HG03280 (cell line): ENCODE results near the gene GCSAML.

ENCODE experiments used
- ATAC-seq: cut with Tn5 transposase; IDR thresholded peaks from one replicate; pipeline ENCODE4 v1.9.1; 2021; ENCODE audit warnings: mild to moderate bottlenecking, moderate library complexity; ENCODE audit not compliant: unreplicated experiment

GCSAML gene

GRCh38 chr1:247562198-247562597 is 13.3 kb downstream of the GCSAML start:
- no peak for ATAC-seq

DNA sequence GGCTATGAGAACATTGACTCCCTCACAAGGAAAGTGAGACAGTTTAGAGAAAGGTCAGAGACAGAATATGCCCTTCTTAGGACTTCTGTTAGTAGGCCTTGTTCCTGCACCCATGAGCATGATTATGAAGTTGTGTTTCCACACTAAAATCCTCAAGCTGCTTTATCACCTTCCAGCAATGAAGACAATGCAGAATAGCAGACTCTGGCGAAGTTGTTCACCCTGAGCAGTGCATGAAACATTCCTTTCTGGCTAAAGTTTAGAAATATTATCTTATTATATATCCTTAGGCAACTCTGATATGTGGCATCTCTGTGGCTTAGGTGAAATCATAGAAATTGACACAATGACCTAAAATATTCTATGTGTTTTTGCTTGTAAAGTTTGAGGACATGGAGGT is 25.3 kb downstream of the GCSAML start:
- no peak for ATAC-seq

DNA sequence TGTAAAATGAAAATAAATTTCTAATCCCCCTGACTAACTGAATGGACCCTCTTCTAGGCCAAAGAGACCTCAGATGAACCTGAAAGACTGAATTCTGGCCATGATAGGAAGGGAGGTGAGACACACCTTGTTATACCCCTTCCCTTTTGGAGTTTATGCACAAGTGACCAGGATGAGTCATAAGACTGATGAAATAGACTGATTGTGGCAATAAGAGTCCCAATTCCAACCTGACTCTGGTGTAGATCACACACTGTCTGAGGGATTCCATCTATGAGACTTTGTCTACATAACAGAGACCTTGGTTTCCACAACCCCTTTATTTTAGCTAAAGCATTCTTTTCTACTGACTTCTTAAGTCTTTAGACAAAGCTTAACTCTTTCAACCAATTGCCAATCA is 25.7 kb downstream of the GCSAML start:
- no peak for ATAC-seq

- no peak for ATAC-seq
Measured at GRCh38 chr1:247576514-247576913, 27.6 kb downstream of the GCSAML start.

GRCh38 chr1:247578946-247579460 is 30.1 kb downstream of the GCSAML start:
- ATAC-seq: no peak

DNA sequence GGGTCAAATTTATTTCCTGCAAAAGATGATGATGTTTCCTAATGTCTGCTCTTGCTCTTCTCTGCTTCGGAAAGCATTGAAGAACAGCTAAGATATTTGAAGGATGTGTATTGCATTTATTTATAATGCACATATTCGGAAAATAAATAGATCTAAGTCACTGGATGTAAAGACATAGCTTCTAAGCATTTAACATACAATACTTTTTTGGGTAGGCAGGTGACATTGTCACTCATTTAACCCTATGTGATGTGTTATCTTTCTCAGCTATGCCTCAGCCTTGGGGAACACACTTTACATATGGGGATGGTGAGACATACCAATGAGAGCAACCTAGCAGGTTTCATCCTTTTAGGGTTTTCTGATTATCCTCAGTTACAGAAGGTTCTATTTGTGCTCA is 39.1 kb downstream of the GCSAML start, which contains the start of gene OR2G2:
Gene OR2G2 (plus strand): TSS at position 301 of the 400 bp plus-strand sequence. CDS start 0 bp downstream, at position 301.
- ATAC-seq: no peak

DNA sequence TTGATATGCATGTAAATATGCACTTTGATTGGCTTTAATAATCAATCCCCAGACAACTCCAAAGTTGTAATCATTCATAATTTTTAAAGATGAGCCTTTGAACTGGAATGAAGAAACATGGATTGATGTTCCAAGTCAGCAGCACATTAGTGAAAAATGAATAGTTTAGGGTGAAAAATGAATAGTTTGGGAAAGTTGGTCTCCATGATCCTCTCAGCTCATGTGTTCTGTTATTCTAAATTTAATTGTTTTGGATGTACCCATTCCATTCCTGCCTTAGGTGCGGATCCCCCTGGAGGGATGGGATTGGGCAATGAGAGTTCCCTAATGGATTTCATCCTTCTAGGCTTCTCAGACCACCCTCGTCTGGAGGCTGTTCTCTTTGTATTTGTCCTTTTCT is 56.4 kb downstream of the GCSAML start, which contains the start of gene OR2G3:
Gene OR2G3 (plus strand): TSS at position 301 of the 400 bp plus-strand sequence. CDS start 0 bp downstream, at position 301.
- no peak for ATAC-seq

DNA sequence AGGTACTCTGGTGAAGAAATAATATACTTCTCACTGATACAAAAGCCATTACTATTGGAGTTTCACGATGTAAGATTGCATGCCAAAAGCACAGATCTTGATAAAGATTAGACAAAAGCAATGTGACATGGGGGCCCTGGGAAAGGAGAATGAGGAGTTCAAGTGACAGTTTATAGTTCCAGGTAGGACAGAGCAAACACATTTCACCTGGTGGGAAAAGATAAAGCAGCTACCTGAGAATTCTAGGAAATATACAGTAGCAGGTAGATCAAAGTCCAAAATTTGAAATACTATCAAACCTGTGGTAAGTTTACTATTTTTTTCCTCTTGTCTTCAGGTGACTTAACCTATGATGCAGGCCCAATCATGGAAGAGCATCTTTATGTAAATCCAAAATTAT is 64.5 kb downstream of the GCSAML start:
- no peak for ATAC-seq

DNA sequence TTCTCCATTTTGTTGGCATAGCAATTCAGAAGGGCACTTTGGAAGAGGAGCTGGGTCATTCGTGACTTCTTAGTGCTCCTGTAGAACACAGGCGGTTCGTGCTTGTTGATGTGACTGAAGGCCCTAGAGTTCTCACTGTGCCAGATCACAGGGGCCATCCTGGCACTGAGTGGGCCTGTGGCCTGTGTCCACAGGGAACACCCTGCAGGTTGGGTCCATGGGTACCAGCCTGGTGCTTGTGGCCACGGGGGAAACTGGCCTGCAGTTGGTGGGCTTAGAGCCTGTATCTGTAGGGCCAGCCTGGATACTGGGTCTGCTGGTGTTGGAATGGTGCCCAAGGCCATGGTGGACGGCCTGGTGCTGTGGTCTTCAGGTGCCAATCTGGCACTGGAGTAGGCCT is 65.7 kb downstream of the GCSAML start:
- ATAC-seq: no peak
